HCT116 (cell line): ENCODE measurements around the gene CCNE1. TPM values are rescaled to one million over a fixed set of nuclear protein-coding genes. Genes with fewer than 3 reads are reported as not detected.

ENCODE experiments used
- ATAC-seq: fragments of 200-7000 bp; cut with Tn5 transposase; 2 replicates; pipeline ENCODE4 v1.9.1; 2020; ENCODE audit warnings: mild to moderate bottlenecking, moderate library complexity
- BruUV-seq: library from RNA; stranded (reverse); fragments of 400-500 nt; replicated peaks from 2 replicates; lab custom pipeline; 2021; lab: Mats Ljungman, UMichigan
- CTCF ChIA-PET: fragments of 300-600 bp; sonication (Branson Sonifier 250); formaldehyde crosslinking; loops from one replicate; lab custom pipeline; 2021; ENCODE audit warnings: antibody characterized with exemption; lab: Charles Lee
- POLR2A ChIA-PET: fragments of 300-600, 350-600 bp; sonication (Branson Sonifier 250); formaldehyde crosslinking; loops from one replicate; lab custom pipeline; 2021; ENCODE audit warnings: antibody characterized with exemption; lab: Charles Lee
- RAD21 ChIA-PET, 2 experiments: fragments of 300-600 bp; sonication (Branson Sonifier 250); formaldehyde crosslinking; loops; one replicate each; lab custom pipeline; 2023; ENCODE audit warnings: low total read pairs in 2 of 2; ENCODE audit not compliant: uncharacterized antibody in 2 of 2, unreplicated experiment in 2 of 2, low non-redundant PET in 1 of 2; lab: Charles Lee
- DNase-seq: peaks from one replicate; pipeline ENCODE4 v3.0.0-alpha.2; 2010; ENCODE audit warnings: low read depth, low spot score
- H2AFZ ChIP-seq: fragments of 200-600 bp; shearing (Covaris generic), sonication (generic); 2 replicates; pipeline ENCODE4 v1.6.1; 2017; ENCODE audit warnings: low read depth, mixed run types, mixed read lengths, antibody characterized with exemption, low read length; ENCODE audit not compliant: poor library complexity, severe bottlenecking
- H3K27ac ChIP-seq: 2 replicates; pipeline ENCODE4 v1.5.1; 2012; ENCODE audit warnings: low read depth, low read length
- H3K27me3 ChIP-seq: fragments of 200-600 bp; sonication (generic); 2 replicates; pipeline ENCODE4 v1.6.1; 2016; ENCODE audit warnings: mixed run types, low read length, mixed read lengths; ENCODE audit not compliant: insufficient read depth
- H3K36me3 ChIP-seq, 2 experiments: fragments of 200-500 bp in 1 of 2; fragments of 200-600 bp in 1 of 2; sonication (Bioruptor generic) in 1 of 2; sonication (generic) in 1 of 2; 2 replicates each; pipeline versions ENCODE4 v1.5.1 to v1.6.1; 2014 to 2016; ENCODE audit warnings: low read length in 2 of 2, inconsistent platforms in 1 of 2, mixed read lengths in 1 of 2, mixed run types in 1 of 2; ENCODE audit not compliant: insufficient read depth in 2 of 2, control insufficient read depth in 1 of 2
- H3K4me1 ChIP-seq, 2 experiments: fragments of 200-600 bp in 1 of 2; sonication (generic) in 1 of 2; 2 replicates each; pipeline versions ENCODE4 v1.5.1 to v1.6.1; 2012 to 2017; ENCODE audit warnings: low read length in 2 of 2, inconsistent platforms in 1 of 2, mild to moderate bottlenecking in 1 of 2, mixed read lengths in 1 of 2, mixed run types in 1 of 2, moderate library complexity in 1 of 2; ENCODE audit not compliant: insufficient read depth in 2 of 2, control insufficient read depth in 1 of 2
- H3K4me2 ChIP-seq: fragments of 200-600 bp; sonication (generic); 2 replicates; pipeline ENCODE4 v1.6.1; 2017; ENCODE audit warnings: mixed run types, low read length, mixed read lengths
- H3K4me3 ChIP-seq, 2 experiments: fragments of 200-600 bp in 1 of 2; sonication (generic) in 1 of 2; replicated peaks in 1 of 2; 2 replicates each; pipeline ENCODE4 v1.5.1; 2011 to 2016; ENCODE audit warnings: low read length in 2 of 2, control low read depth in 1 of 2, low read depth in 1 of 2, mild to moderate bottlenecking in 1 of 2, mixed read lengths in 1 of 2, mixed run types in 1 of 2
- H3K79me2 ChIP-seq: fragments of 200-600 bp; sonication (generic); 2 replicates; pipeline ENCODE4 v1.6.1; 2017; ENCODE audit warnings: mild to moderate bottlenecking, mixed run types, low read length, moderate library complexity, mixed read lengths; ENCODE audit not compliant: insufficient read depth
- H3K9ac ChIP-seq: fragments of 200-600 bp; sonication (generic); 2 replicates; pipeline ENCODE4 v1.6.1; 2016; ENCODE audit warnings: low read length, mixed read lengths
- H3K9me2 ChIP-seq: fragments of 200-600 bp; sonication (generic), shearing (Covaris generic); 2 replicates; pipeline ENCODE4 v1.6.1; 2017; ENCODE audit warnings: mixed run types, mild to moderate bottlenecking, moderate library complexity; ENCODE audit not compliant: insufficient read depth
- H3K9me3 ChIP-seq, 2 experiments: fragments of 200-500 bp in 1 of 2; fragments of 200-600 bp in 1 of 2; sonication (Bioruptor generic) in 1 of 2; sonication (generic) in 1 of 2; 2 replicates each; pipeline ENCODE4 v1.6.1; 2014 to 2017; ENCODE audit warnings: low read length in 2 of 2, mixed read lengths in 2 of 2, inconsistent platforms in 1 of 2, low read depth in 1 of 2, mild to moderate bottlenecking in 1 of 2, mixed run types in 1 of 2, moderate library complexity in 1 of 2; ENCODE audit not compliant: control insufficient read depth in 1 of 2, insufficient read depth in 1 of 2
- H4K20me1 ChIP-seq: fragments of 200-600 bp; sonication (generic), shearing (Covaris generic); 2 replicates; pipeline ENCODE4 v1.6.1; 2017; ENCODE audit warnings: mixed run types, mild to moderate bottlenecking, moderate library complexity; ENCODE audit not compliant: insufficient read depth
- ELF1 ChIP-seq: IDR thresholded peaks from 2 replicates; pipeline ENCODE4 v1.6.1; 2012; ENCODE audit warnings: low read depth, borderline replicate concordance
- EZH2 ChIP-seq: fragments of 200-600 bp; sonication (generic); IDR thresholded peaks from 2 replicates; pipeline ENCODE4 v1.6.1; 2017; ENCODE audit warnings: antibody characterized with exemption, mixed run types
- POLR2A ChIP-seq: IDR thresholded peaks from 2 replicates; pipeline ENCODE4 v1.7.0; 2011; ENCODE audit warnings: borderline replicate concordance; ENCODE audit not compliant: insufficient read depth, insufficient read length; ENCODE audit errors: extremely low read depth
- RAD21 ChIP-seq: IDR thresholded peaks from 2 replicates; pipeline ENCODE4 v1.6.1; 2012; ENCODE audit warnings: low read depth, mild to moderate bottlenecking
- SIN3A ChIP-seq: IDR thresholded peaks from 2 replicates; pipeline ENCODE4 v1.6.1; 2012; ENCODE audit warnings: low read depth
- ZBTB33 ChIP-seq: IDR thresholded peaks from 2 replicates; pipeline ENCODE4 v1.6.1; 2011; ENCODE audit warnings: mild to moderate bottlenecking, low read length, moderate library complexity; ENCODE audit not compliant: insufficient replicate concordance; ENCODE audit errors: extremely low read depth
- intact Hi-C: fragments of 100-400 bp; cut with micrococcal nuclease; formaldehyde crosslinking; loops from 2 replicates; pipeline ENCODE4 v1.10.0; 2022
- total RNA-seq: library from RNA; stranded (reverse); gene quantifications from one replicate; pipeline ENCODE4 v1.2.1, GENCODE V29; 2021; ENCODE audit not compliant: unreplicated experiment
- TF ChIP-seq, protein P1 (sequence below): IDR thresholded peaks from 2 replicates; pipeline ENCODE4 v1.6.1; 2012; ENCODE audit warnings: low read depth
- TF ChIP-seq, protein P2 (sequence below): IDR thresholded peaks from 2 replicates; pipeline ENCODE4 v1.6.1; 2012

CCNE1 gene
- total RNA-seq, 1 experiment from 2014 or later, result 29.3 TPM

- H3K36me3 ChIP-seq, result no peaks in the 10 kb centered on the region
- no peaks in the 10 kb centered on the region for H4K20me1 ChIP-seq
- H3K79me2 ChIP-seq, result no peaks in the 10 kb centered on the region
- ChIA-PET POLR2A (no interaction called here), RAD21 (no interaction called here), CTCF (no interaction called here)
- H3K9ac ChIP-seq, result no peak overlapping the region
- H3K4me3 ChIP-seq, result no peak overlapping the region
- H3K4me2 ChIP-seq, result no peak overlapping the region
- intact Hi-C loops, result no loop called here
- peaks cover 3 to 8% of the 10 kb centered on the region in 2 experiments; a peak in 2 of 4 replicates for H3K4me1 ChIP-seq
- DNase-seq (no peak), ATAC-seq (no peak)
- BruUV-seq, result no TSS peak
- H3K27me3 ChIP-seq, result no peaks in the 10 kb centered on the region
- no peaks in the 10 kb centered on the region for H3K9me3 ChIP-seq
- no peak overlapping the region for H2AFZ ChIP-seq
- no peaks in the 10 kb centered on the region for H3K9me2 ChIP-seq
- TF ChIP-seq, protein P1, sequence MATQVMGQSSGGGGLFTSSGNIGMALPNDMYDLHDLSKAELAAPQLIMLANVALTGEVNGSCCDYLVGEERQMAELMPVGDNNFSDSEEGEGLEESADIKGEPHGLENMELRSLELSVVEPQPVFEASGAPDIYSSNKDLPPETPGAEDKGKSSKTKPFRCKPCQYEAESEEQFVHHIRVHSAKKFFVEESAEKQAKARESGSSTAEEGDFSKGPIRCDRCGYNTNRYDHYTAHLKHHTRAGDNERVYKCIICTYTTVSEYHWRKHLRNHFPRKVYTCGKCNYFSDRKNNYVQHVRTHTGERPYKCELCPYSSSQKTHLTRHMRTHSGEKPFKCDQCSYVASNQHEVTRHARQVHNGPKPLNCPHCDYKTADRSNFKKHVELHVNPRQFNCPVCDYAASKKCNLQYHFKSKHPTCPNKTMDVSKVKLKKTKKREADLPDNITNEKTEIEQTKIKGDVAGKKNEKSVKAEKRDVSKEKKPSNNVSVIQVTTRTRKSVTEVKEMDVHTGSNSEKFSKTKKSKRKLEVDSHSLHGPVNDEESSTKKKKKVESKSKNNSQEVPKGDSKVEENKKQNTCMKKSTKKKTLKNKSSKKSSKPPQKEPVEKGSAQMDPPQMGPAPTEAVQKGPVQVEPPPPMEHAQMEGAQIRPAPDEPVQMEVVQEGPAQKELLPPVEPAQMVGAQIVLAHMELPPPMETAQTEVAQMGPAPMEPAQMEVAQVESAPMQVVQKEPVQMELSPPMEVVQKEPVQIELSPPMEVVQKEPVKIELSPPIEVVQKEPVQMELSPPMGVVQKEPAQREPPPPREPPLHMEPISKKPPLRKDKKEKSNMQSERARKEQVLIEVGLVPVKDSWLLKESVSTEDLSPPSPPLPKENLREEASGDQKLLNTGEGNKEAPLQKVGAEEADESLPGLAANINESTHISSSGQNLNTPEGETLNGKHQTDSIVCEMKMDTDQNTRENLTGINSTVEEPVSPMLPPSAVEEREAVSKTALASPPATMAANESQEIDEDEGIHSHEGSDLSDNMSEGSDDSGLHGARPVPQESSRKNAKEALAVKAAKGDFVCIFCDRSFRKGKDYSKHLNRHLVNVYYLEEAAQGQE, result no peak
- TF ChIP-seq EZH2 (no peak), RAD21 (no peak), ELF1 (no peak), POLR2A (no peak), SIN3A (no peak), ZBTB33 (no peak)
- TF ChIP-seq, protein P2, sequence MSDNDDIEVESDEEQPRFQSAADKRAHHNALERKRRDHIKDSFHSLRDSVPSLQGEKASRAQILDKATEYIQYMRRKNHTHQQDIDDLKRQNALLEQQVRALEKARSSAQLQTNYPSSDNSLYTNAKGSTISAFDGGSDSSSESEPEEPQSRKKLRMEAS, result no peak
- no peak overlapping the region for H3K27ac ChIP-seq
Observed at GRCh38 chr19:29773141-29773540, 38.6 kb upstream of the CCNE1 start.
